Measurements from ENCODE around the gene CLDN9.

DNA sequence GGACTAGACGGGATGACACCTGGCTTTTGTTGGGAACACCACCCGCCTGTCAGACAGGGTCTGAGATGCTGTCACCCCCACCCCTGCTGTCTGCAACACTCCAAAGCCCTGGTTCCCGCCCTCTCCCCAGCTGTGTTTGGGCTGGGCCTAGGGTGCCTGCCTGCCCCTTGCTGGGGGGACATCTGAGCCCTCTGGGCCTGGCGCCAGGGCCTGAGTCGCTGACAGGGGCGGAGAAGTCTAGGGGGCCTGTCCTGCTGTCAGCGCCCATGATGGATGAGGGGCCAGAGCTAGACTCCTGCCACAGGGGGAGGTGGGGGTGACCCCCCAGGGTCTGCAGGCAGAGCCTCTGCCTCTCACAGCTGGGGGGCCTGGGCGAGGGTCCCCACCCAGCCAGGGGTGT lies 24.9 kb upstream of the CLDN9 start:
- TF ChIP-seq, protein P1, sequence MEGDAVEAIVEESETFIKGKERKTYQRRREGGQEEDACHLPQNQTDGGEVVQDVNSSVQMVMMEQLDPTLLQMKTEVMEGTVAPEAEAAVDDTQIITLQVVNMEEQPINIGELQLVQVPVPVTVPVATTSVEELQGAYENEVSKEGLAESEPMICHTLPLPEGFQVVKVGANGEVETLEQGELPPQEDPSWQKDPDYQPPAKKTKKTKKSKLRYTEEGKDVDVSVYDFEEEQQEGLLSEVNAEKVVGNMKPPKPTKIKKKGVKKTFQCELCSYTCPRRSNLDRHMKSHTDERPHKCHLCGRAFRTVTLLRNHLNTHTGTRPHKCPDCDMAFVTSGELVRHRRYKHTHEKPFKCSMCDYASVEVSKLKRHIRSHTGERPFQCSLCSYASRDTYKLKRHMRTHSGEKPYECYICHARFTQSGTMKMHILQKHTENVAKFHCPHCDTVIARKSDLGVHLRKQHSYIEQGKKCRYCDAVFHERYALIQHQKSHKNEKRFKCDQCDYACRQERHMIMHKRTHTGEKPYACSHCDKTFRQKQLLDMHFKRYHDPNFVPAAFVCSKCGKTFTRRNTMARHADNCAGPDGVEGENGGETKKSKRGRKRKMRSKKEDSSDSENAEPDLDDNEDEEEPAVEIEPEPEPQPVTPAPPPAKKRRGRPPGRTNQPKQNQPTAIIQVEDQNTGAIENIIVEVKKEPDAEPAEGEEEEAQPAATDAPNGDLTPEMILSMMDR (IDR thresholded peaks at IDR 0.05; ENCODE audit: poor library complexity, severe bottlenecking) = no peak
- TF ChIP-seq EP300 (conservative IDR thresholded peaks at IDR 0.05; ENCODE audit: poor library complexity, severe bottlenecking) = no peak
- no peak for TF ChIP-seq TAF1 (IDR thresholded peaks at IDR 0.05; ENCODE audit: low read depth)
- no peak for TF ChIP-seq RAD21 (conservative IDR thresholded peaks at IDR 0.05)
- no peak for TF ChIP-seq EZH2 (IDR thresholded peaks at IDR 0.05; ENCODE audit: borderline replicate concordance, insufficient read depth, low read length, poor library complexity, severe bottlenecking)

All from neural cell (in vitro differentiated cells).